Aorta (tissue), 5 donors: Measurements from ENCODE around the gene MUC13. TPM values are rescaled to one million over a fixed set of nuclear protein-coding genes. Genes with fewer than 3 reads are reported as not detected.

Source experiments
- ATAC-seq: fragments of 200-7000 bp; cut with Tn5 transposase; one replicate; pipeline ENCODE4 v1.9.1; 2022; ENCODE audit warnings: moderate library complexity; ENCODE audit not compliant: low FRiP score
- DNase-seq, 2 donors: peaks; one replicate each; pipeline ENCODE4 v3.0.0-alpha.2; 2020
- H3K27ac ChIP-seq, 2 donors: one replicate each; pipeline ENCODE4 v1.5.1; 2013; ENCODE audit warnings: low read length in 2 of 2, mild to moderate bottlenecking in 2 of 2, moderate library complexity in 2 of 2, control low read depth in 1 of 2, inconsistent platforms in 1 of 2, low read depth in 1 of 2
- H3K27me3 ChIP-seq, 2 donors: one replicate each; pipeline ENCODE4 v1.6.1; 2013; ENCODE audit warnings: control low read depth in 1 of 2, low read length in 1 of 2, mild to moderate bottlenecking in 1 of 2, moderate library complexity in 1 of 2; ENCODE audit not compliant: insufficient read depth in 2 of 2, control insufficient read depth in 1 of 2
- H3K36me3 ChIP-seq, 2 donors: one replicate each; pipeline ENCODE4 v1.6.1; 2013; ENCODE audit warnings: control low read depth in 1 of 2, low read length in 1 of 2, mild to moderate bottlenecking in 1 of 2; ENCODE audit not compliant: insufficient read depth in 2 of 2, control insufficient read depth in 1 of 2
- H3K4me1 ChIP-seq, 2 donors: one replicate each; pipeline ENCODE4 v1.6.1; 2013; ENCODE audit warnings: low read length in 2 of 2, control low read depth in 1 of 2, mild to moderate bottlenecking in 1 of 2, moderate library complexity in 1 of 2; ENCODE audit not compliant: insufficient read depth in 2 of 2, control insufficient read depth in 1 of 2
- H3K4me3 ChIP-seq, 2 donors: one replicate each; pipeline ENCODE4 v1.5.1; 2013; ENCODE audit warnings: low read length in 2 of 2, control low read depth in 1 of 2, mild to moderate bottlenecking in 1 of 2
- H3K9me3 ChIP-seq: one replicate; pipeline ENCODE4 v1.6.1; 2013; ENCODE audit warnings: mild to moderate bottlenecking, low read length; ENCODE audit not compliant: control insufficient read depth
- WGBS, 2 donors: extraction: QIAGEN DNeasy Blood & Tissue Kit; methylation state at CpG; one replicate each; pipeline ENCODE4 v1.1.7; 2013; 5-methylcytosine and 5-hydroxymethylcytosine counted together
- intact Hi-C, 2 donors: fragments of 100-400 bp; cut with DNase I; formaldehyde crosslinking; loops; one replicate each; pipeline versions ENCODE4 v1.14.2 to v1.15.0; 2022
- polyA plus RNA-seq, 2 donors: library from polyadenylated mRNA; stranded (reverse); fragments of 200-250 nt; gene quantifications; one replicate each; pipeline ENCODE4 v1.2.3, GENCODE V29; 2013
- total RNA-seq, 2 donors: library from RNA; stranded (reverse); fragmentation: NEBNext Ultra II Directional; extraction: Animal tissue kit (Norgen Biotek cat#: 25700); gene quantifications; one replicate each; pipeline ENCODE4 v1.2.1, GENCODE V29; 2021
- donor health status: healthy with polysubstance abuse.
- donor health status: Bipolar disorder and iron deficiency.
- donor health status: DM: no; HTN: no; CAD: no.
- donor health status: DM: no; HTN: no; CAD: no.
- donor health status: DM: yes; HTN: yes; CAD: no.

Gene MUC13
- total and polyA plus RNA-seq, 4 donors, result 0.18 to 16.5 (median 0.54) TPM; not detected in 1

DNA sequence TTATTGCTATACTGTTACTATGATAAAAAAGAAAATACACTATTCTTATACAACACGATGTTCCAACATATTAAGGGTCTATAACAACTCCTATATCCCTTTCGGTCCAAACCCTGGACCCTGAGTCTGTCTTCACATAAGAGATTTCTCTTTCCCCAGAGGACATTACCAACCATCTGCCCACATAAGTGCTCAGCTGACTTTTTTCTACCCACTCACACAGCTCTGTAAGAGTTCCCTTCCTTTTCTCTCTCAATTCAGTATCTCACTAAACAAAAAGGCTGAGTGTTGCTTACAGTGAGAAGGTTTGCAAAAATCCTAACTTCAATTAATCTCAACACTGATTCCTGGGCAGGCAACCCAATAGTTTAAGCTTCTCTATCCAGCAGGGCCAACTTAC is 77.9 kb downstream of the MUC13 start:
- Histone ChIP-seq H3K4me3 (no peak overlapping the region), H3K36me3 (no peaks in the 10 kb centered on the region), H3K9me3 (no peaks in the 10 kb centered on the region), H3K27ac (peak overlapping the region in 1 of 2 donors; percentile 48), H3K27me3 (no peaks in the 10 kb centered on the region), H3K4me1 (peaks cover 2 to 3% of the 10 kb centered on the region in 2 donors)
- intact Hi-C loops, result no loop called here
- WGBS, 2 donors, result 91 to 92% methylated on average over 2 of the region's 2 CpGs
- DNase-seq, result no peak
- no peak for ATAC-seq

Other genes starting within 250 kb of the MUC13 start
- gene UMPS, start 204.3 kb downstream of the MUC13 start, total RNA-seq, result 10 to 100 TPM; 15.6 to 15.9 TPM
- gene UMPS, start 204.3 kb downstream of the MUC13 start, polyA plus RNA-seq, result 10 to 100 TPM in 1 of 2 donors, 1 to 10 TPM in 1; 5.3 to 16.6 TPM
- 100 to 1,000 TPM; 332 to 369 TPM for gene ITGB5, start 47.4 kb downstream of the MUC13 start, total RNA-seq
- gene ITGB5, start 47.4 kb downstream of the MUC13 start, polyA plus RNA-seq, result 100 to 1,000 TPM; 101 to 251 TPM
- gene HEG1, start 121.2 kb upstream of the MUC13 start, total RNA-seq, result 100 to 1,000 TPM in 1 of 2 donors, 10 to 100 TPM in 1; 99.3 to 204 TPM
- 10 to 100 TPM in 1 of 2 donors, 1 to 10 TPM in 1; 4.9 to 12.0 TPM for gene HEG1, start 121.2 kb upstream of the MUC13 start, polyA plus RNA-seq